ENCODE measurements around the gene USP5. TPM values are rescaled to one million over a fixed set of nuclear protein-coding genes. Genes with fewer than 3 reads are reported as not detected.

The USP5 gene
- polyA plus RNA-seq, 1 of the 3 experiments (the other 2 are of a cell fraction) = 97.2 TPM

DNA sequence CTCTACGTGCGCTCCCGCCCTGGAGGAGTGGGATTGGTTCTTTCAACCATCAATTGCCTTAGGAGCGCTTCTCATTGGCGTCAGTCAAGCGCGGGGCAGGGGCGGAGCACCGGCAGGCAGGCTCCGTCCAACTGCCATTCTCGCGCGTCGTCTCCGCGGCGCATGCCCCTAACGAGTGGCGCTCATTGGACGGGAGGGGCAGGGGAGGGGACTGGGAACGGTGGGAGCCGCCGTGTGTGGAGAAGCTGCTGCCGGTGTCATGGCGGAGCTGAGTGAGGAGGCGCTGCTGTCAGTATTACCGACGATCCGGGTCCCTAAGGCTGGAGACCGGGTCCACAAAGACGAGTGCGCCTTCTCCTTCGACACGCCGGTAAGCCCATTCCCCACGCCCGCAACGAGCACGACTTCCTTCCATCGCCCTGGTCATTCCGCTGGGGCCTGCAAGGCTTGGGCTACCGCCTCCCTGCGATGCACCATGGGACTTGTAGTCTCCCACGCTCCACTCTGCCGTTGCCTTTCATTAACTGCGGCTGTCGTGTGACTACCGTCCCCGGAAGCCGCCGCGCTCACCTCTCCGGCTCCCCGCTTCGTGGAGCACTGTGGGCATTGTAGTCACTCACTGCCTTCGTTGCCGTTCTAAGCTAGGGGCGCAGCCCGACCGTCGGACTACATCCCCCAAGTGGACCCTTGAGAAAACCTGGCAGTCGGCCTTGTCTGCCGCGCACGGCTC, at the start of gene USP5 (continued):
- TF ChIP-seq, protein P1, sequence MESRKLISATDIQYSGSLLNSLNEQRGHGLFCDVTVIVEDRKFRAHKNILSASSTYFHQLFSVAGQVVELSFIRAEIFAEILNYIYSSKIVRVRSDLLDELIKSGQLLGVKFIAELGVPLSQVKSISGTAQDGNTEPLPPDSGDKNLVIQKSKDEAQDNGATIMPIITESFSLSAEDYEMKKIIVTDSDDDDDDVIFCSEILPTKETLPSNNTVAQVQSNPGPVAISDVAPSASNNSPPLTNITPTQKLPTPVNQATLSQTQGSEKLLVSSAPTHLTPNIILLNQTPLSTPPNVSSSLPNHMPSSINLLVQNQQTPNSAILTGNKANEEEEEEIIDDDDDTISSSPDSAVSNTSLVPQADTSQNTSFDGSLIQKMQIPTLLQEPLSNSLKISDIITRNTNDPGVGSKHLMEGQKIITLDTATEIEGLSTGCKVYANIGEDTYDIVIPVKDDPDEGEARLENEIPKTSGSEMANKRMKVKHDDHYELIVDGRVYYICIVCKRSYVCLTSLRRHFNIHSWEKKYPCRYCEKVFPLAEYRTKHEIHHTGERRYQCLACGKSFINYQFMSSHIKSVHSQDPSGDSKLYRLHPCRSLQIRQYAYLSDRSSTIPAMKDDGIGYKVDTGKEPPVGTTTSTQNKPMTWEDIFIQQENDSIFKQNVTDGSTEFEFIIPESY (IDR thresholded peaks at IDR 0.05; ENCODE audit: borderline replicate concordance, low read depth) = peak; percentile 76; the same call in 1 of the 2 replicates
- TF ChIP-seq CHD2 (IDR thresholded peaks at IDR 0.05; ENCODE audit: low read length, partially characterized antibody) (peak; percentile 92), NFIC (IDR thresholded peaks at IDR 0.05; ENCODE audit: borderline replicate concordance) (peak; percentile 98), NRF1 (IDR thresholded peaks at IDR 0.05; ENCODE audit: low read depth, low read length) (peak; percentile 81), GATA2 (CRISPR knock-in tag; IDR thresholded peaks at IDR 0.05) (no peak)

DNA sequence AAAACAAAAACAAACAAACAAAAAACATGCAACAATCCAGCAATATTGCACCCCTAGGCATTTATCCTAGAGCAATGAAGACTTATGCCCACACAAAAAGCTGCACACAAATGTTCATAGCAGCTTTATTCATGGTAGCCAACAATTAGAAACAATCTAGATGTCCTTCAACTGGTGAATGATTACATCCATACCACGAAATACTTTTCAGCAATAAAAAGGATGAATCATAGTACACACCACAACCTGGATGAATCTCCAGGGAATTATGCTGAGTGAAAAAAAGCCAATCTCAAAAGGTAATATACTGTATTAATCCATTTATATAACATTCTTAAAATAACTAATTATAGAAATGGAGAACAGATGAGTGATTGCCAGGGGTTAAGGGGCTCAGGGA, 44.8 kb upstream of the USP5 start:
- no peak for DNase-seq
- TF ChIP-seq ELF1 (IDR thresholded peaks at IDR 0.05) (no peak), SMC3 (IDR thresholded peaks at IDR 0.05; ENCODE audit: low read depth, low read length) (no peak), FOXM1 (IDR thresholded peaks at IDR 0.05; ENCODE audit: low read depth) (no peak), TAF1 (IDR thresholded peaks at IDR 0.05; ENCODE audit: borderline replicate concordance, low read depth, low read length) (no peak), MXI1 (IDR thresholded peaks at IDR 0.05; ENCODE audit: low read depth, low read length) (no peak)

DNA sequence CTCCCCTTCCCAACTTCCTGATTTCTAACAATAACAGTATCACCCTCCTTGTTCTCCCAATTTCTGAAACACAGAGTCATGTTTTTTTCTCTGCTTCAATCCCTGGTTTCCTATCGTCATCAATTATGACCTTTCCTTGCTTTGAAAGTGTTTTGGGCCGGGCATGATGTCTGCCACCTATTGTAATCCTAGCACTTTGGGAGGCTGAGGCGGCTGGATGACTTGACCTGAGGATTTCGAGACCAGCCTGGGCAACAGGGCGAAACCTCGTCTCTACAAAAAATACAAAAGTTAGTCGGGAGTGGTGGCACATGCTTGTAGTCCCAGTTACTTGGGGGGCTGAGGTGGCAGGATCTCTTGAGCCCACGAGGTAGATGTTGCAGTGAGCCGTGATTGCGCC, 42.9 kb upstream of the USP5 start:
- POLR2A ChIA-PET = interaction anchor here (0.6 kb wide), 1 partner anchor 14 kb away, joined by 3 read pairs; no protein-coding TSS in a partner anchor
- no peaks in the 10 kb centered on the region for H3K9me3 ChIP-seq
- TF ChIP-seq ELF1 (IDR thresholded peaks at IDR 0.05) (no peak), RAD21 (IDR thresholded peaks at IDR 0.05; ENCODE audit: low read length) (no peak), MXI1 (IDR thresholded peaks at IDR 0.05; ENCODE audit: low read depth, low read length) (no peak), CHD2 (IDR thresholded peaks at IDR 0.05; ENCODE audit: low read length, partially characterized antibody) (no peak), TAF1 (IDR thresholded peaks at IDR 0.05; ENCODE audit: borderline replicate concordance, low read depth, low read length) (no peak), EZH2phosphoT487 (IDR thresholded peaks at IDR 0.05; ENCODE audit: borderline replicate concordance, low read depth) (no peak)
- TF ChIP-seq, protein P2, sequence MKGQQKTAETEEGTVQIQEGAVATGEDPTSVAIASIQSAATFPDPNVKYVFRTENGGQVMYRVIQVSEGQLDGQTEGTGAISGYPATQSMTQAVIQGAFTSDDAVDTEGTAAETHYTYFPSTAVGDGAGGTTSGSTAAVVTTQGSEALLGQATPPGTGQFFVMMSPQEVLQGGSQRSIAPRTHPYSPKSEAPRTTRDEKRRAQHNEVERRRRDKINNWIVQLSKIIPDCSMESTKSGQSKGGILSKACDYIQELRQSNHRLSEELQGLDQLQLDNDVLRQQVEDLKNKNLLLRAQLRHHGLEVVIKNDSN (IDR thresholded peaks at IDR 0.05; ENCODE audit: borderline replicate concordance, low read depth) = no peak
- TF ChIP-seq, protein P3, sequence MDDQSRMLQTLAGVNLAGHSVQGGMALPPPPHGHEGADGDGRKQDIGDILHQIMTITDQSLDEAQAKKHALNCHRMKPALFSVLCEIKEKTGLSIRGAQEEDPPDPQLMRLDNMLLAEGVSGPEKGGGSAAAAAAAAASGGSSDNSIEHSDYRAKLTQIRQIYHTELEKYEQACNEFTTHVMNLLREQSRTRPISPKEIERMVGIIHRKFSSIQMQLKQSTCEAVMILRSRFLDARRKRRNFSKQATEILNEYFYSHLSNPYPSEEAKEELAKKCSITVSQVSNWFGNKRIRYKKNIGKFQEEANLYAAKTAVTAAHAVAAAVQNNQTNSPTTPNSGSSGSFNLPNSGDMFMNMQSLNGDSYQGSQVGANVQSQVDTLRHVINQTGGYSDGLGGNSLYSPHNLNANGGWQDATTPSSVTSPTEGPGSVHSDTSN (IDR thresholded peaks at IDR 0.05) = no peak
- TF ChIP-seq, protein P4, sequence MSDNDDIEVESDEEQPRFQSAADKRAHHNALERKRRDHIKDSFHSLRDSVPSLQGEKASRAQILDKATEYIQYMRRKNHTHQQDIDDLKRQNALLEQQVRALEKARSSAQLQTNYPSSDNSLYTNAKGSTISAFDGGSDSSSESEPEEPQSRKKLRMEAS (IDR thresholded peaks at IDR 0.05; ENCODE audit: low read depth) = no peak
- TF ChIP-seq, protein P5, sequence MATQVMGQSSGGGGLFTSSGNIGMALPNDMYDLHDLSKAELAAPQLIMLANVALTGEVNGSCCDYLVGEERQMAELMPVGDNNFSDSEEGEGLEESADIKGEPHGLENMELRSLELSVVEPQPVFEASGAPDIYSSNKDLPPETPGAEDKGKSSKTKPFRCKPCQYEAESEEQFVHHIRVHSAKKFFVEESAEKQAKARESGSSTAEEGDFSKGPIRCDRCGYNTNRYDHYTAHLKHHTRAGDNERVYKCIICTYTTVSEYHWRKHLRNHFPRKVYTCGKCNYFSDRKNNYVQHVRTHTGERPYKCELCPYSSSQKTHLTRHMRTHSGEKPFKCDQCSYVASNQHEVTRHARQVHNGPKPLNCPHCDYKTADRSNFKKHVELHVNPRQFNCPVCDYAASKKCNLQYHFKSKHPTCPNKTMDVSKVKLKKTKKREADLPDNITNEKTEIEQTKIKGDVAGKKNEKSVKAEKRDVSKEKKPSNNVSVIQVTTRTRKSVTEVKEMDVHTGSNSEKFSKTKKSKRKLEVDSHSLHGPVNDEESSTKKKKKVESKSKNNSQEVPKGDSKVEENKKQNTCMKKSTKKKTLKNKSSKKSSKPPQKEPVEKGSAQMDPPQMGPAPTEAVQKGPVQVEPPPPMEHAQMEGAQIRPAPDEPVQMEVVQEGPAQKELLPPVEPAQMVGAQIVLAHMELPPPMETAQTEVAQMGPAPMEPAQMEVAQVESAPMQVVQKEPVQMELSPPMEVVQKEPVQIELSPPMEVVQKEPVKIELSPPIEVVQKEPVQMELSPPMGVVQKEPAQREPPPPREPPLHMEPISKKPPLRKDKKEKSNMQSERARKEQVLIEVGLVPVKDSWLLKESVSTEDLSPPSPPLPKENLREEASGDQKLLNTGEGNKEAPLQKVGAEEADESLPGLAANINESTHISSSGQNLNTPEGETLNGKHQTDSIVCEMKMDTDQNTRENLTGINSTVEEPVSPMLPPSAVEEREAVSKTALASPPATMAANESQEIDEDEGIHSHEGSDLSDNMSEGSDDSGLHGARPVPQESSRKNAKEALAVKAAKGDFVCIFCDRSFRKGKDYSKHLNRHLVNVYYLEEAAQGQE (IDR thresholded peaks at IDR 0.05; ENCODE audit: low read depth, low read length) = no peak

More for the DNA sequence above, 44.8 kb upstream of the USP5 start:
- Histone ChIP-seq H3K27ac (ENCODE audit: low read depth in 2 of 2, low read length in 1 of 2) (no peak overlapping the region), H3K9me3 (no peaks in the 10 kb centered on the region), H3K79me2 (ENCODE audit: insufficient read depth) (no peaks in the 10 kb centered on the region), H3K9me2 (no peaks in the 10 kb centered on the region), H4K20me1 (ENCODE audit: insufficient read depth) (no peaks in the 10 kb centered on the region), H3K27me3 (ENCODE audit: insufficient read depth) (no peaks in the 10 kb centered on the region), H3K4me1 (ENCODE audit: control insufficient read depth in 1 of 2, insufficient read depth in 2 of 2, low read depth in 1 of 2, low read length in 1 of 2) (no peaks in the 10 kb centered on the region), H3K4me3 (ENCODE audit: low read depth in 2 of 2, low read length in 1 of 2) (no peak overlapping the region), H3F3A (replicated peaks; ENCODE audit: insufficient read depth) (no peaks in the 10 kb centered on the region), H3K4me2 (no peak overlapping the region), H2AFZ (ENCODE audit: low read depth) (no peak overlapping the region), H3K9ac (no peak overlapping the region), H3K36me3 (replicated peaks in 1 of 2; ENCODE audit: control insufficient read depth in 1 of 2, insufficient read depth in 2 of 2, low read length in 1 of 2) (no peaks in the 10 kb centered on the region)
- 32% methylated on average over 1 of the region's 1 CpG for WGBS (ENCODE audit: low lambda C conversion rate)
- CTCF ChIA-PET = interaction anchor here (0.7 kb wide), 1 partner anchor 40 kb away, joined by 3 read pairs; no protein-coding TSS in a partner anchor
- POLR2A ChIA-PET = no interaction called here

More for the DNA sequence above, 42.9 kb upstream of the USP5 start:
- DNase-seq = no peak
- no peak overlapping the region; the same call in 1 of the 2 replicates for H2AFZ ChIP-seq (ENCODE audit: low read depth)
- no peaks in the 10 kb centered on the region for H4K20me1 ChIP-seq (ENCODE audit: insufficient read depth)
- no peaks in the 10 kb centered on the region for H3K36me3 ChIP-seq (replicated peaks in 1 of 2; ENCODE audit: control insufficient read depth in 1 of 2, insufficient read depth in 2 of 2, low read length in 1 of 2)
- no peaks in the 10 kb centered on the region; a peak in 1 of 4 replicates for H3K4me1 ChIP-seq (ENCODE audit: control insufficient read depth in 1 of 2, insufficient read depth in 2 of 2, low read depth in 1 of 2, low read length in 1 of 2)
- H3K27ac ChIP-seq (ENCODE audit: low read depth in 2 of 2, low read length in 1 of 2) = no peak overlapping the region
- no peaks in the 10 kb centered on the region for H3K79me2 ChIP-seq (ENCODE audit: insufficient read depth)
- no peak overlapping the region for H3K9ac ChIP-seq
- no peak overlapping the region for H3K4me2 ChIP-seq
- CTCF ChIA-PET = interaction anchor here (1.1 to 1.4 kb wide), 2 partner anchors 10 to 55 kb away, joined by 3 to 5 read pairs; partner anchors contain the start of gene MLF2
- no peaks in the 10 kb centered on the region for H3K9me2 ChIP-seq
- 83% methylated on average over 10 of the region's 10 CpGs for WGBS (ENCODE audit: low lambda C conversion rate)
- no peaks in the 10 kb centered on the region for H3F3A ChIP-seq (replicated peaks; ENCODE audit: insufficient read depth)
- H3K4me3 ChIP-seq (ENCODE audit: low read depth in 2 of 2, low read length in 1 of 2) = no peak overlapping the region
- no peaks in the 10 kb centered on the region for H3K27me3 ChIP-seq (ENCODE audit: insufficient read depth)
